ENCODE results near the gene ANGPT4. TPM values are rescaled to one million over a fixed set of nuclear protein-coding genes. Genes with fewer than 3 reads are reported as not detected.

ANGPT4 gene
- total and polyA plus RNA-seq, 10 of the 15 experiments (the other 5 are each of a cell fraction or from before 2014, with no cell fraction given), result 0.01 to 0.16 TPM; not detected in 8

GRCh38 chr20:906001-906520, 10.1 kb downstream of the ANGPT4 start (continued):
- no peak for TF ChIP-seq CTCF (IDR thresholded peaks at IDR 0.05 in 2 of 3, conservative IDR thresholded peaks at IDR 0.05 in 1 of 3; ENCODE audit: control insufficient read depth in 2 of 3, extremely low read depth in 1 of 3, insufficient read depth in 1 of 3, low read depth in 3 of 3, low read length in 3 of 3)
- no peak for TF ChIP-seq IRF5 (IDR thresholded peaks at IDR 0.05; ENCODE audit: borderline replicate concordance)
- TF ChIP-seq BACH1 (IDR thresholded peaks at IDR 0.05; ENCODE audit: borderline replicate concordance), result no peak
- no peak for TF ChIP-seq NBN (IDR thresholded peaks at IDR 0.05)
- TF ChIP-seq CBX3 (IDR thresholded peaks at IDR 0.05; ENCODE audit: borderline replicate concordance, low read depth), result no peak
- TF ChIP-seq PRDM15 (CRISPR knock-in tag; IDR thresholded peaks at IDR 0.05), result no peak
- TF ChIP-seq BMI1 (IDR thresholded peaks at IDR 0.05; ENCODE audit: borderline replicate concordance), result no peak
- no peak for TF ChIP-seq PAX8 (IDR thresholded peaks at IDR 0.05)
